A673 (cell line): Measurements from ENCODE around the gene MPEG1.
A peak's percentile ranks its signal among the peaks of the same experiment; 100 is the strongest.

Experiments used
- CTCF ChIP-seq: fragments of 300-800, 200-600 bp; sonication (generic); conservative IDR thresholded peaks from 2 replicates; pipeline ENCODE4 v1.5.1; 2017; ENCODE audit warnings: low read depth, mild to moderate bottlenecking, antibody characterized with exemption, low read length, moderate library complexity, mixed read lengths
- EZH2 ChIP-seq: fragments of 200-600 bp; sonication (generic); IDR thresholded peaks from 2 replicates; pipeline ENCODE4 v1.6.1; 2017; ENCODE audit warnings: borderline replicate concordance, low read depth, mild to moderate bottlenecking, mixed read lengths, antibody characterized with exemption, low read length; ENCODE audit not compliant: poor library complexity, severe bottlenecking

GRCh38 chr11:59182457-59183151 is 30.1 kb downstream of the MPEG1 start:
- TF ChIP-seq CTCF (0 out of 2 replicates have a peak, but pooled peaks have one; percentile 18), EZH2 (no peak)
